Amygdala (tissue), 56 donors: Measurements from ENCODE around the gene CDHR2.

Experiments
- DNase-seq, 56 donors: peaks; one replicate each; lab custom pipeline; 2025; lab: John Stamatoyannopoulos, UW

Gene CDHR2

GRCh38 chr5:176614805-176615478 lies 65.8 kb downstream of the CDHR2 start:
- no peak for DNase-seq

- DNase-seq: peak in 6 of 56 donors; percentile 18 to 67 (median 50)
Measured at GRCh38 chr5:176616511-176616910, 67.4 kb downstream of the CDHR2 start.

- no peak for DNase-seq
Measured at GRCh38 chr5:176618783-176619182, 69.6 kb downstream of the CDHR2 start.

GRCh38 chr5:176619203-176619568 lies 70.0 kb downstream of the CDHR2 start:
- DNase-seq: peak in 52 of 56 donors; percentile 25 to 88 (median 72)

- DNase-seq: peak in 1 of 56 donors; percentile 17
Measured at GRCh38 chr5:176619569-176620332, 70.6 kb downstream of the CDHR2 start.

- DNase-seq: no peak
Measured at GRCh38 chr5:176620333-176620981, 71.3 kb downstream of the CDHR2 start.

- peak in 20 of 56 donors; percentile 7 to 71 (median 35) for DNase-seq
Measured at GRCh38 chr5:176621661-176622079, 72.5 kb downstream of the CDHR2 start.

GRCh38 chr5:176624142-176624541 lies 75.0 kb downstream of the CDHR2 start:
- no peak for DNase-seq

GRCh38 chr5:176624938-176625337 lies 75.8 kb downstream of the CDHR2 start:
- DNase-seq: no peak

GRCh38 chr5:176625512-176625911 lies 76.4 kb downstream of the CDHR2 start:
- DNase-seq: no peak

GRCh38 chr5:176625966-176626875 lies 77.1 kb downstream of the CDHR2 start:
- DNase-seq: peak in 4 of 56 donors; percentile 13 to 55 (median 22)

- DNase-seq: no peak
Measured at GRCh38 chr5:176626876-176627236, 77.7 kb downstream of the CDHR2 start.

GRCh38 chr5:176627582-176627981 lies 78.4 kb downstream of the CDHR2 start:
- DNase-seq: no peak

- no peak for DNase-seq
Measured at GRCh38 chr5:176628406-176629228, 79.5 kb downstream of the CDHR2 start.

- DNase-seq: no peak
Measured at GRCh38 chr5:176629317-176629852, 80.2 kb downstream of the CDHR2 start.

- peak in 20 of 56 donors; percentile 17 to 63 (median 42) for DNase-seq
Measured at GRCh38 chr5:176629853-176630680, 80.9 kb downstream of the CDHR2 start, which contains the start of the genes EIF4E1B and SNCB. Gene EIF4E1B, plus strand, starts transcription at chr5:176630675. Its CDS starts 12,113 bp downstream, at chr5:176642788. Gene SNCB, minus strand, starts transcription at chr5:176630534. Its CDS starts 880 bp downstream, at chr5:176629654.

GRCh38 chr5:176630681-176631222 lies 81.6 kb downstream of the CDHR2 start:
- DNase-seq: no peak
